ENCODE results near the gene SEMG2. TPM values are rescaled to one million over a fixed set of nuclear protein-coding genes. Genes with fewer than 3 reads are reported as not detected.

Gene SEMG2
- total RNA-seq, 2 donors from 2014 or later: not detected

DNA sequence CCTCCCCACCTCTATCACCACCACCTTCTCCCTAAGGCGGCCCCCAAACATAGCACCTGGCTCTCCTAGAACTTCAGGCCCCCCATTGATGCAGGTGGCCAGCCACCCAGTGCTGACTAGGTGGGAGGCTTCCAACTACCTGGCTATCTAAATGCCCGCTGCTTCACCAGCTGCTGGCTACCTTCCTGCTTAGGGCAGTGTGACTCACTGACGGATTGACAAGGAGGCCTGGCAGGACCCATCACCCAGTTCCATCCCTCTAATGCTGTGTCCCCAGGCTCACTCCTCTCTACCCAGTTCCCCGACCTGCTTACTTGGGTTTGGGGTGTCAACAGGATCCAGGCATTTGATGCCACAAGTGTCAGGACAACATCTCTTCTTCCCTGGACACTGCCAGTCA, 32.1 kb downstream of the SEMG2 start:
- Mint-ChIP-seq H3K36me3 (ENCODE audit: low read depth) (no peaks in the 10 kb centered on the region), H3K27ac (no peak overlapping the region), H3K4me1 (no peaks in the 10 kb centered on the region), H3K27me3 (peaks cover 43% of the 10 kb centered on the region), H3K4me3 (no peak overlapping the region), H3K9me3 (no peaks in the 10 kb centered on the region)
- no peak for ATAC-seq (replicated peaks)

DNA sequence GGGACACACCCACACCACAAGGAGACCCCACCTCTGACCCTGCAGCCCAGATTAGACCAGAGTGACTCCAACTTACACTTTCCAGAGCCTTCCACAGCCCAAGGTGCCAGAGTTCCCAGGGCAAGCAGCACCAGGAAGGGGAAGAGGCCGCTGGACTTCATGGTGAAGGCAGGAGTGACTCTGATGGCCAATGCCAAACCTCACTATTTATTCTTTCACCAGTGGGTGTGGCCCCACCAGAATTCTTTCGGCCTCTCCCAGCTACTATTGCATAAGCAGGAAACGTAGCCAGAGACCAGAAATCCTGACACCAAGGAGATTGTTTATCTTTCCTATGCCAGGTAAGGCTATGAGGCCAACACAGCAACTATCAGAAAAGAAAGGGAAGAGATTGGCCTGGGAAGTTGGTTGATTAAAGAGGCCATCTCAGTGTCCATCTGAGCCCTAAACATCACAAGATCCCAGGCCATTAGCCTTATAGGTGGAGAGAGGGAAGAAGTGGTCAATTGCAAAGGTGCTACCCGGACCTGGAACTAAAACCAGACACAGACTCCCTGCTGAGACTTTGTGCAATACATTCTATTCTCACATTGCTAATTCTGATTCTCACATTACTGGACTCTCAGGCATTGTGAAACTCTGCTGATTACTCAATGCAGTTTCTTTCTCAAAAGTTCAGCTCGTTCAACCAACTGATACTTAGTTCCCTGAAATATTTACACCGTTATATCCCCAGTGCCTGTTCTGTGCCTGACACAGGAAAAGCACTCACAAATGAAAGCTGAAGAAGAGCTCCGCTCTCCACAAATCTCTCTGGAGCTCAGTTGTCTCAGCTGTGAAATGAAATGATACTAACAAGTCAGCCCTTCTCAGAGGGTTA, 33.5 kb downstream of the SEMG2 start, which contains the start of gene SLPI:
Gene SLPI, minus strand, starts transcription at position 182 of the 880 bp plus-strand sequence. Its CDS starts 21 bp downstream, at position 161.
- Mint-ChIP-seq H3K27me3 (peaks cover 40% of the 10 kb centered on the region), H3K36me3 (ENCODE audit: low read depth) (no peaks in the 10 kb centered on the region), H3K9me3 (no peaks in the 10 kb centered on the region), H3K27ac (no peak within 1 kb of the TSS), H3K4me1 (no peaks in the 10 kb centered on the region), H3K4me3 (no peak within 1 kb of the TSS)
- peak; percentile 64 for ATAC-seq (replicated peaks)

DNA sequence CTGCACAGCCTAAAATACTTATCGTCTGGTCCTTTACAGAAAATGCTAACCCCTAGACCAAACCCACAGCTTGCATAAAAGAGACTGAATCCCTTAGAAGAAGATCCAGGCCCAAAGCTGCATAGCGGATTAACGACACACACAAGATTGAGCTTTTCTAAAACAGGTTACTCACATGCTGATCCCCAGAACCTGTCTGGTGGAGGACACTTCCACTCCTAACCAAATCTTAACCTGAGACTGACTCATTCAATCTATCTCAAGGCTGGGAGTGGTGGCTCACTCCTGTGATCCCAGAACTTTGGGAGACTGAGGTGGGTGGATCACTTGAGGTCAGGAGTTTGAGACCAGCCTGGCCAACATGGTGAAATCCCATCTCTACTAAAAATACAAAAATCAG, 36.0 kb downstream of the SEMG2 start:
- Mint-ChIP-seq H3K36me3 (ENCODE audit: low read depth) (no peaks in the 10 kb centered on the region), H3K27me3 (peaks cover 35% of the 10 kb centered on the region), H3K4me1 (no peaks in the 10 kb centered on the region), H3K9me3 (no peaks in the 10 kb centered on the region), H3K27ac (no peak overlapping the region), H3K4me3 (no peak overlapping the region)
- no peak for ATAC-seq (replicated peaks)

DNA sequence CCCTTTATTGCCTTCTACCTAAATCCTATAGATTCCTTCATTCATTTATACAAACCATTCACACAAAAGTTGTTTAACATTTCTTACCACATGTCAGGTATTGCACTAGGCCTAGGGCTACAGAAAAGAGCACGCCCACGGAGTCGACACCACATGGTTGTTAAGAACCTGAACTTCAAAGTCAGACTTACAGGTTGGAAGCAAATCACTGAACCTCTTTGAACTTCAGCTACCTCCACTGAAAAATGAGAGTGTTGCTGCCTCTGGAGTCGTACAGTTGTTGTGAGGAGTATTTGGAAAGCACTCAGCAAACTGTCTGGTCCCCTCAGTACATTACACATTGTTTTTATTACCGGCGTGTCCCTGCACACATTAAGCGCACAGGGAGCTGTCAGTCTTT, 36.5 kb downstream of the SEMG2 start:
- H3K4me3 Mint-ChIP-seq: no peak overlapping the region
- H3K27me3 Mint-ChIP-seq: peaks cover 33% of the 10 kb centered on the region
- no peaks in the 10 kb centered on the region for H3K9me3 Mint-ChIP-seq
- no peak overlapping the region for H3K27ac Mint-ChIP-seq
- no peaks in the 10 kb centered on the region for H3K36me3 Mint-ChIP-seq (ENCODE audit: low read depth)
- no peaks in the 10 kb centered on the region for H3K4me1 Mint-ChIP-seq
- no peak for ATAC-seq (replicated peaks)

DNA sequence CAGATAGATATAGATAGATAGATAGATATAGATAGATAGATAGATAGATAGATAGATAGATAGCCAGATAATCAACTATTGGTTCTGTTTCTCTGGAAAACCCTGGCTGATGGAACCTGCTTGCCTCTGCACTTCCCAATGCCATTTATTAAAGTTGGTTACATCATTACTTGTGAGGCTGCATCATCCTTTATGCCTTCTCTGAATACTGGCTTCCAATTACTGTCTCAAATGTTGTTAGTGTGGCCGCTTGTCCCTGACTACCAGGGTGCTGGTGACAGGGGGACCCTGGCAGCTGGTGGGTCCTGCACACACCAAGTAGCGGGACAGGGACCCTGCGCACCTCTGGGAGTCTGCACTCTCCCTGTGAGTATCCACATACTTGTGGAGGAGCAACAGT, 37.1 kb downstream of the SEMG2 start:
- H3K9me3 Mint-ChIP-seq: no peaks in the 10 kb centered on the region
- H3K36me3 Mint-ChIP-seq (ENCODE audit: low read depth): no peaks in the 10 kb centered on the region
- H3K4me3 Mint-ChIP-seq: no peak overlapping the region
- peaks cover 36% of the 10 kb centered on the region for H3K27me3 Mint-ChIP-seq
- no peak for ATAC-seq (replicated peaks)
- no peaks in the 10 kb centered on the region for H3K4me1 Mint-ChIP-seq
- H3K27ac Mint-ChIP-seq: no peak overlapping the region

DNA sequence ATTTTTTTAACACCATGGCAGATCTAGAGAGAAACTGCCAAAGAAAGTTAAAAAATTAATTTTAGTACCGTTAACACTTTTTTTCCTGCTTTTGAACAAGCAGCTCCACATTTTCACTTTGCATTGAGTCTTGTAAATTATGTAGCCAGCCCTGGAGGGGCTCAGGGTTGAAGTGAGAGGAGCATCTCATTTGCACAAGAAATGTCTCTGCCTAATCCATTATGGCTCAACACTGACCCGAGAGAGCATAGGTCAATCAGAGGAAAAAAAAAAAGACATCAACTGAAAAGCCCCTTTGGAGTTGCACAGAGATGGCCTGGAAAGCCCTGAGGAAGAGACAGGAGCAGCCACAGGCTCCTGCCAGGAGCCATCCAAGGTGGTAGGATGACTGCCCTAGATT, 37.5 kb downstream of the SEMG2 start:
- Mint-ChIP-seq H3K4me3 (no peak overlapping the region), H3K27me3 (peaks cover 36% of the 10 kb centered on the region), H3K27ac (no peak overlapping the region), H3K9me3 (no peaks in the 10 kb centered on the region), H3K4me1 (no peaks in the 10 kb centered on the region), H3K36me3 (ENCODE audit: low read depth) (no peaks in the 10 kb centered on the region)
- ATAC-seq (replicated peaks): no peak

DNA sequence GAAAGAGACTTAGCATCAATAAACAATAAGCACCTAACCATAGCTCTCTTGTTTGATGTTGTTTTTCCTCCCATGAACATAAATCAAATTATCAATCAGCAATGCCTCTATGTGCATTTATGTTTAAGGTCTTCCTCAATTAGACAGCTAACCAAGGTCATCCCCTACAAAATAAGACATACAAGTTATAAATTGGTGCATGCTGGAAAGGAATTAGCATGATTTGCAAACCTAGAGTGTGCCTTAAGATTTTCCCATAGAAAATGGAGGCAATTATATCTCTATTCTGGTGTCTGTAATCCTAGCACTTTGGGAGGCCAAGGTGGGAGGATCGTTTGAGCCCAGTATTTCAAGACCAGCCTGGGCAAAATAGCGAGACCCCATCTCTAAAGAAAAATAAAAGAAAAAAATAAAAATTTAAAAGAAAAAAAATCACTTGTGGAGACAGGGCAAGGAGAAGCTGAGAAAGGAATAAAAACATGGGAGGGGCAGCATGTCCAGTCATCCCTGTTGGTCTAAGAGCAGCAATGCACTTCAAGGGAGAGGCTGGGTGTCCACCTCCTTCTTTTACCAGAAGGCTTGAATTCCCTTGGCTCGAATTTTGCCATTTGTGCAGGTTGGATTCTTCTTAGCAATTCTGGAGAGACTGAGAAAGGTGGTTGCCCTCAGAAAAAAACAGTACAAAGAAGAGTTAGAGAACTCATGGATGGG, 42.5 kb downstream of the SEMG2 start:
- Mint-ChIP-seq H3K4me1 (no peaks in the 10 kb centered on the region), H3K4me3 (no peak overlapping the region), H3K36me3 (ENCODE audit: low read depth) (no peaks in the 10 kb centered on the region), H3K9me3 (no peaks in the 10 kb centered on the region), H3K27ac (no peak overlapping the region), H3K27me3 (peaks cover 41% of the 10 kb centered on the region)
- ATAC-seq (replicated peaks): no peak

DNA sequence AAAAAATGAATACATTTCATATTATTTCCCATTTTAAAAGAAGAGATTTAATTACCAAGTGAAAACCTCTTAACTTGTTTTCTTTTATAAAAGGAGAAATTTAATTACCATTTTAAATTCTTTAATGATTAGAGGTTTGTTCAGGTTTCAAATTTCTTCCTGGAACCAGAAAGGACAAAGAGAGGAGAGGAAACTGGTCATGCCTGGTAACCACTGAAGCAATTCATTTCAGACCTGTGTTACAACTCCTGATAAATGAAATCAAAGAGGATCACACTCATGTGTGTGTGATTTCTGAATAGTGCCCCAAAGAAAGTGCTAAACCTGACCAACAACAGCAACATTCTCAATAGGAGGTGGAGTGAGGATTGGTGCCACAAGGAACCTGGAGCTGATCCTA, 45.8 kb downstream of the SEMG2 start:
- Mint-ChIP-seq H3K4me1 (no peaks in the 10 kb centered on the region), H3K9me3 (no peaks in the 10 kb centered on the region), H3K36me3 (ENCODE audit: low read depth) (no peaks in the 10 kb centered on the region), H3K4me3 (no peak overlapping the region), H3K27ac (no peak overlapping the region), H3K27me3 (peaks cover 26% of the 10 kb centered on the region)
- ATAC-seq (replicated peaks): no peak

DNA sequence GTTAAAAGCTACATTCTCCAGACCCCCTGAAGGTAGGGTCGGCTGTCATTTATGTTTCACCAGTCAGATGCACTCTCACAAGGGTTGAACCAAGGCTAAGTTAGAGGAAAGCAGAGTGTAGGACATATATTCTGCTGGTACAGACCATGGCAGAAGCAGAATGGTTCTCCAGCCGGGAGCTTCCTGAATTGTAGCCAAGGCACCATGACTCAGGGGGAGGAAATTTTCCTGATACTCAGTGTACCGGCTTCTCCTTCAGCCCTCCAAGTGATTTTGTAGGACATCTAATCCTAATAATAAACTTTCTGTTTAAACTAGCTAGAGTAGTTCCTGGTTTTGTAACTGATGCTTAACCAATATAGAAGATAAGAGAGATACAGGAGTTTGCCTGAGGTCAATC, 47.4 kb downstream of the SEMG2 start:
- H3K4me1 Mint-ChIP-seq: no peaks in the 10 kb centered on the region
- no peak overlapping the region for H3K4me3 Mint-ChIP-seq
- H3K36me3 Mint-ChIP-seq (ENCODE audit: low read depth): no peaks in the 10 kb centered on the region
- ATAC-seq (replicated peaks): no peak
- H3K27me3 Mint-ChIP-seq: peaks cover 30% of the 10 kb centered on the region
- H3K27ac Mint-ChIP-seq: no peak overlapping the region
- no peaks in the 10 kb centered on the region for H3K9me3 Mint-ChIP-seq

DNA sequence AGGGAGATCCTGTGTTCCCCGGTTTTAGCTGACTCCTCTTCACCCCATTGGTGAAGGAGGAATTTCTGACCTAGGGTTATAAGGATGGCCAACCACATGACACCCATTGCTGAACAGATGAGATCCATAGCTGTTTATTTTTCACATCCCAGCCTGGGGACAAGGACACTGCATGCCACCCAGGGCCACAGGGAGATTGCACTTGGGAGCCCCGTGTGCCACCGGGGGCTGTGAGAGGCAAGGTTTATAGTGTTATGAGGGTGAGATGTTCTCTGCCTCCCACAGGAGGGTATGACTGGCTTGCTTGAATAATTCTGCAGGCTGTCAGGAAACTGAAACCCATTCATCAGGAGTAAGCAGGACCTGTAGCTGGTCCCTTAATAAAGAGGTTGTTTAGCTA, 47.9 kb downstream of the SEMG2 start:
- Mint-ChIP-seq H3K4me3 (no peak overlapping the region), H3K4me1 (no peaks in the 10 kb centered on the region), H3K27ac (no peak overlapping the region), H3K27me3 (peaks cover 31% of the 10 kb centered on the region), H3K36me3 (ENCODE audit: low read depth) (no peaks in the 10 kb centered on the region), H3K9me3 (no peaks in the 10 kb centered on the region)
- ATAC-seq (replicated peaks): no peak

DNA sequence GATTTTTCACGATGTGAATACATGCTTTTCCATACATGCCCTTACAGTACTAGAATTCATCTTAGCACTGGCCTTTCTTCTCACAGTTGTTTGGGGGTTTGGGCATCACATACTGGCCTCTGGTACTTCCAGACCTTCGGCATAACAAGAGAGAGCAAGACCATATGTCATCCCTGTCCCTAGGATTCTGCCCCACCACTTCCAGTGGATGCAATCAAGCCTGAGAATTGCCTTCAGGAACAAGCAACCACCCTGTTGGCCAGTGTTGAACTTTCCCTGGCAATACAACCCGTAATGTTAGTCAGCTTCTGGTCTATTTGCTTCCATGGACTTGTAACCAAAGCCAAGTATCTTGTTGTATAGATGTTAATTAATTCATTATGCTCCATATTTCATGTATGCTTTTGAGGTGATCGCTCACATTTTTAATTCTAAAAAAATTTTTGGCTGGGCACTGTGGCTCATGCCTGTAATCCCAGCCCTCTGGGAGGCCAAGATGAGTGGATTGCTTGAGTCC, 48.6 kb downstream of the SEMG2 start:
- Mint-ChIP-seq H3K4me1 (no peaks in the 10 kb centered on the region), H3K27ac (no peak overlapping the region), H3K36me3 (ENCODE audit: low read depth) (no peaks in the 10 kb centered on the region), H3K9me3 (no peaks in the 10 kb centered on the region), H3K27me3 (peaks cover 34% of the 10 kb centered on the region), H3K4me3 (no peak overlapping the region)
- no peak for ATAC-seq (replicated peaks)

Other genes starting within 250 kb of the SEMG2 start
- under 1 TPM; 0.15 to 0.24 TPM for gene KCNS1, start 120.2 kb upstream of the SEMG2 start, total RNA-seq
- gene WFDC5, start 106.2 kb upstream of the SEMG2 start, total RNA-seq: 1 to 10 TPM in 1 of 2 donors, not detected in 1; 5.4 TPM
- gene WFDC12, start 96.9 kb upstream of the SEMG2 start, total RNA-seq: not detected
- gene PI3, start 46.5 kb upstream of the SEMG2 start, total RNA-seq: not detected
- not detected for gene SEMG1, start 14.3 kb upstream of the SEMG2 start, total RNA-seq
- gene SLPI, start 33.2 kb downstream of the SEMG2 start, total RNA-seq: not detected
- not detected for gene RBPJL, start 85.5 kb downstream of the SEMG2 start, total RNA-seq
- under 1 TPM; 0.11 to 0.66 TPM for gene MATN4, start 86.9 kb downstream of the SEMG2 start, total RNA-seq
- gene SDC4, start 127.1 kb downstream of the SEMG2 start, total RNA-seq: 10 to 100 TPM; 21.6 to 62.6 TPM
- 10 to 100 TPM; 29.9 to 32.9 TPM for gene SYS1, start 141.8 kb downstream of the SEMG2 start, total RNA-seq
- under 1 TPM; 0.11 to 0.50 TPM for gene TP53TG5, start 157.0 kb downstream of the SEMG2 start, total RNA-seq
- gene DBNDD2, start 186.9 kb downstream of the SEMG2 start, total RNA-seq: 10 to 100 TPM in 1 of 2 donors, 1 to 10 TPM in 1; 4.6 to 12.5 TPM
- gene PIGT, start 194.8 kb downstream of the SEMG2 start, total RNA-seq: 10 to 100 TPM; 34.4 to 67.9 TPM
- 1 to 10 TPM in 1 of 2 donors, not detected in 1; 3.5 TPM for gene WFDC2, start 248.4 kb downstream of the SEMG2 start, total RNA-seq